GM21526 (cell line): Measurements from ENCODE around the gene MCTP1.

ENCODE experiments used
- ATAC-seq: cut with Tn5 transposase; IDR thresholded peaks from one replicate; pipeline ENCODE4 v1.9.1; 2021; ENCODE audit warnings: moderate library complexity; ENCODE audit not compliant: unreplicated experiment, low FRiP score

MCTP1 gene

DNA sequence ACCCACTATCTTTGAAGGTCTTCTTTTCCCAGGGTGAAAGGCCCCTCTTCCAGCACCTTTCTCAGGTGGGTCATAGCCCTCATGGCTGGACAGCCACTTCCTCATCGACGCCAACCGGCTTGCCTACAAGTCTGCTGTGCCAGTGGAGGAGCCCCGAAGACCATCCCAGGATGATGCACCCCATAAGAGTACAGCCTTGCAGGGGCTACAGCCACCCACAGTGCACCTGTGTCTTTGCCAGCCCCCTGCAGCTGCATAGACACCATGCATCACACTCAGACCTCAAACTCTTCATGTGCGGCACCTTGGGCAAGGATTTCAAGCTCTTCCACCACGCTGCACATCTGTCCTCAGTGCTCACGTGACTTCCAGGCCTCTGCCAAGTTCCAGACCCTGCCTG lies 493.1 kb downstream of the MCTP1 start:
- no peak for ATAC-seq

GRCh38 chr5:94788527-94788926 lies 496.4 kb downstream of the MCTP1 start:
- ATAC-seq: no peak

DNA sequence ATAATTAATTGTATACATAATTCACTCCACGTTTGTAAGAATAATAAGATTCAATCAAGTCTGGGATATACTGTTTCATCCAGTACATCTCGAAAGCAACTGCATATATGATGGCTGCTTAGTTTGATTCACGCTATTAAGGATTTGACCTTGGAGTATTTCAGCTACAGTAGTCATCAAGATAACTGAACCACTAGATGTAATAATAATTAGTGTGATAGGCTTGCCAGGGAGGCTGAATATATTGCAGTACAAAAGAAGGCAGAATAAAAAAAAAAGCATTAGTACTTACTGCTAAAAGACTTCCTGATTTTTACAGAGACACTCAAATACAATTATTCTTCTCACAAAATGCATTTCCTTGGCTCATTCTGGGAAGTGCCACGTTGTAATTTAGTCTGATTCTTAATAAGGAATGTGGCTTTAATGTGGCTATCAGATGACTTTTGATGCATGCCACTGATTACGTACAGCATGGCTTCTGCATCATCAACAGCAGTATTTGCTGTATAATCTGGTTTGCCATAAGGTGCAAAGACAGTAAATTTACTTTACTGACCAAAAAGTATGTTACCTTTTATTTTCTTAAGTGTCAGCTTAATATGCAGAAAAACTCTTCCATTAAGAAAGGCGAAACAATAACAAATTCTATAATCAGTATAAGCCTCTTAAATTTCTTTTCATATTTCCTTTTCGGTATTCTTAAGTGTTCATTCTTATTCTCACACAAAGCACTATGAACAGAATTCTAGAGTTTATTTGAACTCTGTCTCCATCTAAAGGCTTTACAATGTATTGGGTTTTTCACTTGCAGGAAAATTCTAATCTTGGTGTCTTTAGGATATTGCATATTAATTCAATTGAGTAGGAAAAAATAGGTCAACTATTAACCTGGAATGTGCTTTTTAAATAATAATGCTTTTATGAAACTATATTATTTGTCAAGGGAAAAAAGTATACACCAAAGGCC lies 500.1 kb downstream of the MCTP1 start:
- no peak for ATAC-seq

DNA sequence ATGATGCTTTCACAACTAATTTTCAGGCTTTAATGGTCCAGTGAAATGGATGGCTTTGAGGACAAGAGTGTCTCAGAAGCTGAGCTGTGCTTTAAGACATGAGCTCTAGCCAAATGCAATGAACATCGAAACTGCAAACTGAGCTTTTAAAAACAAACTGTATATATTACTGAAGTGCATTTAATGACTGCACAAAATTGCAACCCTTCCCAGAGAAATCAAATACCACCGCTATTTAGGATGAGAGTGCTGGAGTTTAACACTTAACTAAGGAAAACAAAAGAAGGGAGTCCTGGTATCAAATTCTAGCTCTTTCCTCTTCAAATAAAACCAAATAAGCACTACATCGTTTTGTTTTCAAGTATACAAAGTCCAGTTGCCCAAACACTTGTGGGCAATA lies 502.5 kb downstream of the MCTP1 start:
- ATAC-seq: no peak

GRCh38 chr5:94779684-94780083 lies 505.2 kb downstream of the MCTP1 start:
- no peak for ATAC-seq

DNA sequence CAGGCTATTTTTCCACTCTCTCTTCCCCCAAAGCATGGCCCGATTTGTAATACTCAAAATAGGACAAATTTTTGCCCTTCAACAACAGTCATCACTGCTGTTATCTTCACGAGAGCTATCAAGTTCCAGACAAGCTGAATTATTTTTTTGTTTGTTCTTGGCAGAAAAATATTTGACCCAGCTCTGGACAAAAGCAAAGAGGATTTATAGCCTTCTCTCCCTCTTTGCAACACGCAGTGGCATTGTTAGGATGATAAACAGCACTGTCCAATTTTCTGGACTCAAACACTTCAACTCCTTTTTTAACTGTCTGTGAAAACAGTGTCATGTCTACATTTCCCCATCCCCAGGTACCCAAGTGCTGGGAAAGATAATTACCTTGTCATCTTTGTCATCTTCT lies 506.2 kb downstream of the MCTP1 start:
- no peak for ATAC-seq

DNA sequence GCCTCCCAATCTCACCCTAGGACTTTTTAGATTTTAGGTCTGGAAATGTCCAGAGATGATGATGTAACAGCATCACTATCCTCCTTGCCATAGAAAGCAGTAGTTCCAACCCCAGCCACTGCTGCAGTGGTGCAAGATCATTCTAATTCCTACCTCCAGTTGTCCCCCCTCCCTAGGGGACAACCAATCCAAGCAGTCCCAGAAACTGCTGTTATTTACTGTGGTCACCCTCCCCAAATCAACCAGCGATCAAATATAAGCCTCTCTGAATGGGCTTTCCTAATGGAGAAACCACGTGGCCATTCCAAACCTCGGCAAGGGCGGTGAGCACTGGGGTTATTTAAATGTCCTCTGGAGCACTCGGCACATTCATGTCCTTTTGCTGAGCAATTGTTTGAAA lies 506.6 kb downstream of the MCTP1 start:
- no peak for ATAC-seq

DNA sequence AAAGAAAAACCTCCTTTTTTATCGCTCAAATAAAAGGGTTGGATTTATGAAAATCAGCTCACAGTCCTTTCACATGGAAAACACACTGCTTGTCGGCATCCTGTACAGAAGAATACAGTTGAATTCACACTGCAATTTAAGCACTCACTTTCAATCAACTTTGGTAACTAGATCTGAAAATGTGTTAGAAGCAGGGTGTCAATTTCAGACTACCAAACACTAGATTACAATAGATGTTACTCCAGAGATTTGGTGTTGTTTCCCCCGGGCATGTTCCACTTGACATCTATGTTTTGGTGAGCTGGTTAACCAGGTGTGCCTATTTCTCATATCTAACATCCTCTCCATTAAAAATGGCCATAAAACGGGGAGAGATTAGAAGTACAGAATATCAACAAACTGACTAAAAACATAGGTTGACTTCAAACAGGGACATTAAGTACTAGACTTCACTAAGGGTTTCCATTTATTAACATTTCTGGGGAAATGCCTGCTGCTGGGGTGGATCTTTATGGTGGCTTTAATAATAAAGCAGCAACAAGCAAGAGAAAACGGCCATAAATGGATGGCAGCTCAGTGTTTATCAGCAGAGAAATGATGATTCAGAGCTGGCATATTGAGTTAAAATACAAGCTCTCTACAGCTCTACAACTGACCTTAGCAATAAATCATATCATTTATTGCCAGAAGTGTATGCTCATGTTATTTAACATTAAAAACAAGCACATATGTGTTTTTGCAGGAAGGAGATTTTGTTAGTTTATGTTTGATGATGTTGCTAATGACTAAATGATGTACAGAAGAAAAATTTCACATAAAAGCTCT lies 507.6 kb downstream of the MCTP1 start:
- no peak for ATAC-seq

- no peak for ATAC-seq
Observed at GRCh38 chr5:94776167-94776566, 508.7 kb downstream of the MCTP1 start.

DNA sequence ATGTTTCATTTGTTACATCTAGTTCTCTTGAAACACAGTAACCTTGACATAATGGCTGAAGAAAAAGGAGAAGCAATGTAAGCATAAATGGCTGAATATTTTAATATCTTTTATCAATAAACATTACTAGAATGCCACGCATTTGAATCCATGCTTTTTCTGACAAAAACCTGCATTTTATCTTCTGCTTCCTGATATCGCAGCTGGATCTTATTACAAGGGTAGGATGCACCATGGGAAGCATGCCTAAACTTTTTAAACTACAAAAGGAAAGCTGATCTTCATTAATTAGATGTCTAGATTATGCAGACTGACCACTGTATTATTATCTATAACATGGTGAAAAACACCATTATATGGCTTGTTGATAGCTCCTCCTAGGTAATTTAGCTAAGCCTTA lies 509.8 kb downstream of the MCTP1 start:
- ATAC-seq: no peak

- no peak for ATAC-seq
Observed at GRCh38 chr5:94771742-94772141, 513.2 kb downstream of the MCTP1 start.

DNA sequence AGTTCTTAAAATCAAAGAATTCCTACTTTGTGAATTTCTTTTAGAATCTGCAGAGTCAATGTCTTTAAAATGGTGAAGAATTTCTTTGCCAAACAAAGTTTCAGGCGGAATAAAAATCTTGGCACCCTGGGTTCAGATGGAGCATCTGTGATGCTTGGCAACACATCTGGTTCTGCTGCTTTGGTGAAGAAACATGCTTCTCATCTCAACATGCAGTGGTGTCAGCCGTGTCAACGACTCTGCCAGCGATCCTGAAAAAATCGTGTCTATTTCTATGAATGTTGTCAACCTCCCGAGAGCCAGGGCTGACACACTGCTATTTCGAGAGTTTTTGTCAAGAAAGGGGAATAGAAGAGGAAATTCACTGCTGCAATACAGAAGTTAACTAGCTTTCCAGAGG lies 514.9 kb downstream of the MCTP1 start:
- ATAC-seq: no peak

- no peak for ATAC-seq
Observed at GRCh38 chr5:94761786-94762185, 523.1 kb downstream of the MCTP1 start.

GRCh38 chr5:94761055-94761454 lies 523.8 kb downstream of the MCTP1 start:
- no peak for ATAC-seq

DNA sequence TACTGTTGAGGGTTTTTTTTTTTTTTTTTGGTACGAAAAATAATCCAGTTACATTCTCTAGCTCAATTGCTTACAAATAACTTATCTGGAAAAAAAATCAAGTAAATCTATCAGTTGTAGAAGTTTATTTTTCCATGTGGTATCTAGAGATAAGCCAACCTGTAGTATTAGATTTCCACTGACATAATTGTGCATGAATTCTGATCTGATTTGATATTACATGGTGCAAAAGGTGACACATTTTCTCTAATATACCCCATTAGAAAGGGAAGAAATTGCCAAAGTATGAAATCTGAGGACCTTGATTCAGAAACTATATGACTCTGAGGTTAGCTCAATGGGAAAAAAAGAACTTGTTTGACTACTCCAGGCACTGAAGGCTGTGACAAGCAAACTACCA lies 524.9 kb downstream of the MCTP1 start:
- no peak for ATAC-seq

DNA sequence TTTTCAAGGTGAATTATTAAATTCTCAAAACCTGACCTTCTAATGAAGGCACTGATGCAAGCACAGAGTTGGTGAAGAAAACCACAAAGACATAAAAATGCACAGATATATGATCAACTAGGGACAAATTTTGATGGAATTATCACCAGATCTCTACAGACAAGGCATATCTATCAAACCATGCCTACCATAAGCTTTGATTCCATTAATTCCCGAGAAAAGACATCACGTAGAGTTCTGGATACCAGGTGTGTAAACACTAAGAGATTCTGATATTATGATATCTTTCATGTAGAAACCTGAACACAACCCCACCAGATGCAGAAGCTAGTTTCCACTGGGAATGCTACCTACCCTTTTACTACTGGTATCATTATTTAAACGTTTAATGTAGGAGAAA lies 525.9 kb downstream of the MCTP1 start:
- no peak for ATAC-seq

DNA sequence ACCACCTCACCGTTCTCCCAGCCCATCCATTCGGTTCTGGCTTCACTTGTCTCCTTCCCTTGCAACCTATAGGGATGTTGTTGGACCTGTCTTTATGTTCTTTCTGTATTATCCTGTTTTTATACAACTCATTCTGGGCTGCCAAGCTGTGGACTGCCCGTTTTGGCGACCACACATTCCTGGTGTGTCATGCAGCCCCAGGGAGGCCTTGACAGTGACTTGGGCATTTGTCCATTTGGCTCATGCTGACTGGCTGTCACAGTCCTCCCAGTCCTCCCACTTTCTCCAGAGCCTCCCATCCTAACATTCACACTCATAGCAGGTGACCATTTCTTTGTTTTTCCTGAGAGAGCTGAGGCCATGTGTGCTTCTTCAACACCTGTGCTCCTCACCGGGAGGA lies 530.1 kb downstream of the MCTP1 start:
- ATAC-seq: no peak

GRCh38 chr5:94751460-94751859 lies 533.4 kb downstream of the MCTP1 start:
- ATAC-seq: no peak

- no peak for ATAC-seq
Observed at GRCh38 chr5:94750681-94751080, 534.2 kb downstream of the MCTP1 start.

GRCh38 chr5:94749042-94749441 lies 535.9 kb downstream of the MCTP1 start:
- no peak for ATAC-seq

DNA sequence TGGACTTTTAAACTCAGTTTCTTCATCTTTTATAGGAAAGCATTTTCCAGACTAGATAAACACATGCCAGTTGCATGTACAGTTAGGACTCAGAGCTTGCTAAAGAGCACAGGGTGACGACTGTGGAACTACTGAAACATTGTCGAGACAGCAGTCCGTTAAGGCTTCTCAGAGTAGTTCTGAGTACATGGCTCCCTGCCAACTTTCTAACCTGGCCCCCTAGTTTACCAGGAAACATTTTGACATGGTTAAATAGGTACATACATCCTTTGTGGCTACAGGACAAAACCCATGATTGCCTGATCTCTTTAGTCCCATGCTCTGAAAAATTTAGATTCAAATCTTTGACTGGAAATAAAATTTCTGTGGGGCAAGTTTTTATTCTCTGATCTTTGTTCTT lies 536.7 kb downstream of the MCTP1 start:
- ATAC-seq: no peak

DNA sequence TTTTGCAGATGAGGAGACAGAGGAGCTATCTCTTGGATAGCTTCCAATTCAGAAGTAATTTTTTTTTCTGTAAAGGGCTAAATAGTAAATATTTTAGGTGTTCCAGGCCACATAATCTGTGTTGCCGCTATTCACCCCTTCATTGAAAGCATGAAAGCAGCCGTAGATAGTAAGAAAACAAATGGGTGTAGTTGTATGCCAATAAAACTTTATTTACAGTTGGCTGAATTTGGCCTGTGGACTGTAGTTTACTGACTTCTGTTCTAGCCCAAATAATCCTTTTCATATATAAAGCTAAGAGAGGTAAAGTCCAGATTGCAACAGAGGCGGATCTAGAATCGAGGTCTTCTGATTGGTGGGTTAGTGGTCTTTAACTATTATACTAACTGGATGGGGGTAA lies 537.5 kb downstream of the MCTP1 start:
- ATAC-seq: no peak
